IMR-90 (cell line): Measurements from ENCODE around the gene CEP290. TPM values are rescaled to one million over a fixed set of nuclear protein-coding genes. Genes with fewer than 3 reads are reported as not detected.
A peak's percentile ranks its signal among the peaks of the same experiment; 100 is the strongest.

Experiments
- ATAC-seq: fragments of 200-7000 bp; cut with Tn5 transposase; 2 replicates; pipeline ENCODE4 v1.9.1; 2020; ENCODE audit warnings: low read depth, mild to moderate bottlenecking, moderate library complexity
- BruUV-seq: library from RNA; stranded (reverse); fragments of 400-500 nt; replicated peaks from 2 replicates; lab custom pipeline; 2021; lab: Mats Ljungman, UMichigan
- CTCF ChIA-PET: fragments of 300-600 bp; formaldehyde crosslinking; extraction: SDS; loops from one replicate; lab custom pipeline; 2021; ENCODE audit warnings: antibody characterized with exemption; lab: Yijun Ruan, JAX
- POLR2A ChIA-PET: fragments of 300-600 bp; sonication (Branson Sonifier 250); formaldehyde crosslinking; loops from one replicate; lab custom pipeline; 2022; ENCODE audit warnings: antibody characterized with exemption; ENCODE audit not compliant: unreplicated experiment; lab: Charles Lee
- DNase-seq: peaks from one replicate; pipeline ENCODE4 v3.0.0; 2013
- H2AFZ ChIP-seq: replicated peaks from 2 replicates; pipeline ENCODE3; 2013; ENCODE audit warnings: low read length, mild to moderate bottlenecking; ENCODE audit not compliant: poor library complexity
- H2AK5ac ChIP-seq: 2 replicates; pipeline ENCODE4 v1.6.1; 2013; ENCODE audit warnings: low read depth, low read length, inconsistent platforms
- H2AK9ac ChIP-seq: replicated peaks from 2 replicates; pipeline ENCODE3; 2013; ENCODE audit warnings: mild to moderate bottlenecking, low read depth, low read length, moderate library complexity; ENCODE audit not compliant: poor library complexity
- H2BK120ac ChIP-seq: 2 replicates; pipeline ENCODE4 v1.6.1; 2013; ENCODE audit warnings: low read depth, low read length, inconsistent platforms
- H2BK15ac ChIP-seq: 3 replicates; pipeline ENCODE4 v1.6.1; 2013; ENCODE audit warnings: low read depth, low read length, inconsistent platforms
- H2BK20ac ChIP-seq: 2 replicates; pipeline ENCODE4 v1.6.1; 2013; ENCODE audit warnings: low read depth, mild to moderate bottlenecking, inconsistent platforms, low read length, moderate library complexity
- H2BK5ac ChIP-seq: 2 replicates; pipeline ENCODE4 v1.6.1; 2013; ENCODE audit warnings: mild to moderate bottlenecking, low read depth, low read length, inconsistent platforms; ENCODE audit not compliant: poor library complexity, severe bottlenecking
- H3K14ac ChIP-seq: replicated peaks from 2 replicates; pipeline ENCODE4 v1.6.1; 2013; ENCODE audit warnings: low read depth, low read length, inconsistent platforms
- H3K18ac ChIP-seq: 2 replicates; pipeline ENCODE4 v1.6.1; 2013; ENCODE audit warnings: low read depth, low read length, control low read depth
- H3K23ac ChIP-seq: 2 replicates; pipeline ENCODE4 v1.6.1; 2013; ENCODE audit warnings: low read depth, low read length, inconsistent platforms
- H3K27ac ChIP-seq: 2 replicates; pipeline ENCODE4 v1.5.1; 2013; ENCODE audit warnings: mild to moderate bottlenecking, control low read depth, low read length; ENCODE audit not compliant: insufficient read depth
- H3K27me3 ChIP-seq: 2 replicates; pipeline ENCODE4 v1.6.1; 2013; ENCODE audit warnings: low read length; ENCODE audit not compliant: control insufficient read depth, insufficient read depth
- H3K36me3 ChIP-seq: 2 replicates; pipeline ENCODE4 v1.6.1; 2013; ENCODE audit warnings: low read length, mixed read lengths; ENCODE audit not compliant: control insufficient read depth, insufficient read depth
- H3K4ac ChIP-seq: 2 replicates; pipeline ENCODE4 v1.6.1; 2013; ENCODE audit warnings: low read depth, low read length, inconsistent platforms
- H3K4me1 ChIP-seq: 2 replicates; pipeline ENCODE4 v1.6.1; 2013; ENCODE audit warnings: low read length, mixed read lengths; ENCODE audit not compliant: control insufficient read depth, insufficient read depth
- H3K4me2 ChIP-seq: 2 replicates; pipeline ENCODE4 v1.6.1; 2013; ENCODE audit warnings: low read depth, mild to moderate bottlenecking, control low read depth, low read length, moderate library complexity
- H3K4me3 ChIP-seq: 2 replicates; pipeline ENCODE4 v1.5.1; 2013; ENCODE audit warnings: low read depth, mild to moderate bottlenecking, control low read depth, low read length, moderate library complexity; ENCODE audit not compliant: insufficient read depth
- H3K56ac ChIP-seq: 2 replicates; pipeline ENCODE4 v1.6.1; 2013; ENCODE audit warnings: low read length, inconsistent platforms; ENCODE audit not compliant: insufficient read depth; ENCODE audit errors: extremely low read depth
- H3K79me1 ChIP-seq, 2 experiments: 2 replicates each; pipeline ENCODE4 v1.6.1; 2013; ENCODE audit warnings: low read length in 2 of 2, inconsistent platforms in 1 of 2, low read depth in 1 of 2
- H3K9ac ChIP-seq: 2 replicates; pipeline ENCODE4 v1.6.1; 2013; ENCODE audit warnings: low read depth, low read length, control low read depth
- H3K9me1 ChIP-seq: 2 replicates; pipeline ENCODE4 v1.6.1; 2013; ENCODE audit warnings: low read length, inconsistent platforms; ENCODE audit not compliant: insufficient read depth
- H3K9me3 ChIP-seq: 2 replicates; pipeline ENCODE4 v1.6.1; 2013; ENCODE audit warnings: low read length; ENCODE audit not compliant: control insufficient read depth, insufficient read depth
- H4K20me1 ChIP-seq: 2 replicates; pipeline ENCODE4 v1.6.1; 2013; ENCODE audit warnings: low read length, inconsistent platforms; ENCODE audit not compliant: insufficient read depth
- H4K5ac ChIP-seq: 2 replicates; pipeline ENCODE4 v1.6.1; 2013; ENCODE audit warnings: mild to moderate bottlenecking, low read depth, low read length, control low read depth
- H4K8ac ChIP-seq, 2 experiments: 2 replicates each; pipeline ENCODE4 v1.6.1; 2013; ENCODE audit warnings: low read depth in 2 of 2, low read length in 2 of 2, control low read depth in 1 of 2, inconsistent platforms in 1 of 2
- H4K91ac ChIP-seq: 2 replicates; pipeline ENCODE4 v1.6.1; 2013; ENCODE audit warnings: low read depth, low read length, inconsistent platforms; ENCODE audit not compliant: insufficient read depth
- CEBPB ChIP-seq: IDR thresholded peaks from 2 replicates; pipeline ENCODE4 v1.6.1; 2012; ENCODE audit warnings: low read depth, low read length, improper control_type of control experiment
- CHD1 ChIP-seq: IDR thresholded peaks from 2 replicates; pipeline ENCODE4 v1.6.1; 2012; ENCODE audit warnings: low read depth, low read length, improper control_type of control experiment
- WGBS, 2 experiments: methylation state at CpG; one replicate each; pipeline versions ENCODE4 v1.1.5 to v1.1.7; 2013; ENCODE audit warnings: missing lambda C conversion rate in 2 of 2; ENCODE audit not compliant: insufficient read length in 1 of 2; ENCODE audit errors: extremely low coverage in 2 of 2; 5-methylcytosine and 5-hydroxymethylcytosine counted together
- dilution Hi-C: fragments of 300-500 bp; cut with HindIII; formaldehyde crosslinking; loops from one replicate; pipeline ENCODE4 v1.14.3; 2018; ENCODE audit warnings: low sequenced_read_pairs; ENCODE audit not compliant: unreplicated experiment
- in situ Hi-C: fragments of 300-500 bp; cut with MboI; formaldehyde crosslinking; loops from 3 replicates; pipeline ENCODE4 v1.14.3; 2019; ENCODE audit warnings: low sequenced_read_pairs, inconsistent platforms, mixed read lengths
- intact Hi-C: fragments of 100-400 bp; cut with micrococcal nuclease; formaldehyde crosslinking; loops from 2 replicates; pipeline ENCODE4 v1.10.0; 2022
- polyA plus RNA-seq, 3 experiments: library from polyadenylated mRNA; depleted of rRNA; stranded (reverse); fragments of >200 nt; gene quantifications; 2 replicates each; pipeline ENCODE4 v1.2.3, GENCODE V29; 2012; ENCODE audit warnings: low replicate concordance in 1 of 3
- total RNA-seq: library from RNA; depleted of rRNA; stranded (reverse); fragments of >200 nt; gene quantifications from 2 replicates; pipeline ENCODE4 v1.2.3, GENCODE V29; 2012

The CEP290 gene
- total and polyA plus RNA-seq, 2 of the 4 experiments (the other 2 are of a cell fraction), result 4.3 to 7.9 TPM

- Histone ChIP-seq H3K4me2 (no peak overlapping the region), H2AFZ (no peak overlapping the region), H4K8ac (no peak overlapping the region), H4K20me1 (no peaks in the 10 kb centered on the region), H3K27ac (no peak overlapping the region), H4K91ac (no peak overlapping the region), H3K4me1 (no peaks in the 10 kb centered on the region), H2AK9ac (no peak overlapping the region), H2BK15ac (no peak overlapping the region), H2BK20ac (no peak overlapping the region), H3K23ac (no peak overlapping the region), H3K4me3 (no peak overlapping the region), H3K9me1 (no peaks in the 10 kb centered on the region), H4K5ac (no peak overlapping the region), H3K56ac (no peak overlapping the region), H3K9ac (no peak overlapping the region), H2AK5ac (no peak overlapping the region), H3K36me3 (peaks cover 8% of the 10 kb centered on the region), H3K4ac (no peak overlapping the region), H3K14ac (no peak overlapping the region), H3K18ac (no peak overlapping the region), H3K27me3 (no peaks in the 10 kb centered on the region), H3K79me1 (no peaks in the 10 kb centered on the region; a peak in 1 of 4 replicates), H3K9me3 (no peaks in the 10 kb centered on the region), H2BK5ac (no peak overlapping the region), H2BK120ac (no peak overlapping the region)
- POLR2A ChIA-PET, result no interaction called here
- CTCF ChIA-PET, result no interaction called here
- intact Hi-C loops (no loop called here), dilution Hi-C loops (no loop called here), in situ Hi-C loops (no loop called here)
- DNase-seq (no peak), ATAC-seq (no peak)
- no TSS peak for BruUV-seq
- TF ChIP-seq CEBPB (0 out of 2 replicates have a peak, but pooled peaks have one; percentile 25), CHD1 (no peak)
- WGBS, 2 experiments, result no CpG with 5 or more reads among the region's 3 CpGs
Observed at GRCh38 chr12:88181881-88182280, 40.0 kb upstream of the CEP290 start.
